ENCODE data around the gene BANF2. TPM values are rescaled to one million over a fixed set of nuclear protein-coding genes. Genes with fewer than 3 reads are reported as not detected.

The BANF2 gene
- total RNA-seq = not detected

- Mint-ChIP-seq H3K4me1 (no peaks in the 10 kb centered on the region), H3K4me3 (no peak within 1 kb of the TSS), H3K36me3 (ENCODE audit: low read depth) (no peaks in the 10 kb centered on the region), H3K27me3 (no peaks in the 10 kb centered on the region), H3K9me3 (peaks cover 2% of the 10 kb centered on the region), H3K27ac (no peak within 1 kb of the TSS)
- POLR2A ChIA-PET = no interaction called here
- CTCF ChIA-PET = interaction anchor here (0.7 to 4.5 kb wide), 3 partner anchors 18 to 349 kb away, joined by 3 to 20 read pairs (median 3); partner anchors contain the start of gene RRBP1
- no peak for DNase-seq
These were observed at the start of gene BANF2 for GRCh38 chr20:17699931-17700351. Gene BANF2, plus strand, starts transcription at chr20:17699966. Its CDS starts 25,060 bp downstream, at chr20:17725026.

DNA sequence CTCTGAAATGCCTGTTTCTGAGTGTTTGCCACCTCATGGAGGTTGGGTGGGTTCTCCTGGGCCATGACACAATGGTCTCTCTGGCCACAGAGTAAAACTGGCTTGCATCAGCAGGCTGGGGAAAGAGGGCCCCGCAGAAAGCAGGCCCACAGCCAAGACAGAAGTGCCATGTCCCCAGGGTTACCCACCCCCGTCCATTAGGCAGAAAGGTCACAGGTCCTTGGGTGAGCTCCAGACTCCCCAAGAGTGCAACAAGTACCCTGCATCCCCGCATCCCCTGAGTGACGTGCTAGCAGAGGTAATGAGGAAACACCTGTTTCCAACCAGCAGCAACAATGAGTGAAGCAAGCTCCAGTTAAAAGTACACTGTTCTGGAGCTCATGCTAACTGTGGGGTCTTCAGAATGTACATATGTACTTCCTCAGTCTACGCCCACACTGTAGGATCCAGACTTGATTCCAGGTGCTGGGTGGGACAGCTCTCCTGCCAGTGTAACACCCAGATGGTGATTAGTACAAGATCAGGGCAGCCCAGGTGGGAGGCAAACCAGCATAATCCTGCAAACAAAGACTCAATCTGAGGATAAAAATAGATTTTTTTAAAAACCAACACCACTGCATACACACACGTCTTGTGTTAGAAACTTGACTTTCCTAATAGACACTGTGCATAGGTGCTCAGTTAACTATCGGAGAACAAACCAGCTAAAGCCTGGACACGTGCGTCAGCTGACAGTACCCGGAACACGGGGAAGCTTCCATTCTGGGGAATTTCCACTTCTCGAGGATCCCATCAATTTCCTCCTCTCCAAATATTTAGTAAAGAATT, 49.3 kb upstream of the BANF2 start:
- DNase-seq = no peak
- H3K9me3 Mint-ChIP-seq = no peaks in the 10 kb centered on the region
- no peaks in the 10 kb centered on the region for H3K36me3 Mint-ChIP-seq (ENCODE audit: low read depth)
- H3K4me1 Mint-ChIP-seq = peaks cover 10% of the 10 kb centered on the region
- ChIA-PET CTCF (interaction anchor here (0.6 kb wide), 1 partner anchor 171 kb away, joined by 3 read pairs; no protein-coding TSS in a partner anchor), POLR2A (no interaction called here)
- no peak overlapping the region for H3K4me3 Mint-ChIP-seq
- H3K27ac Mint-ChIP-seq = no peak overlapping the region
- no peaks in the 10 kb centered on the region for H3K27me3 Mint-ChIP-seq

GRCh38 chr20:17651129-17651759, 48.5 kb upstream of the BANF2 start:
- Mint-ChIP-seq H3K27me3 (no peaks in the 10 kb centered on the region), H3K9me3 (no peaks in the 10 kb centered on the region), H3K4me1 (peaks cover 10% of the 10 kb centered on the region), H3K27ac (no peak overlapping the region), H3K36me3 (ENCODE audit: low read depth) (peaks cover 1% of the 10 kb centered on the region), H3K4me3 (no peak overlapping the region)
- CTCF ChIA-PET = no interaction called here
- no peak for DNase-seq
- POLR2A ChIA-PET = no interaction called here

GRCh38 chr20:17651760-17652388, 47.9 kb upstream of the BANF2 start:
- ChIA-PET POLR2A (no interaction called here), CTCF (no interaction called here)
- DNase-seq = no peak
- Mint-ChIP-seq H3K27ac (no peak overlapping the region), H3K36me3 (ENCODE audit: low read depth) (peaks cover 7% of the 10 kb centered on the region), H3K9me3 (no peaks in the 10 kb centered on the region), H3K4me3 (no peak overlapping the region), H3K27me3 (no peaks in the 10 kb centered on the region), H3K4me1 (peaks cover 10% of the 10 kb centered on the region)

DNA sequence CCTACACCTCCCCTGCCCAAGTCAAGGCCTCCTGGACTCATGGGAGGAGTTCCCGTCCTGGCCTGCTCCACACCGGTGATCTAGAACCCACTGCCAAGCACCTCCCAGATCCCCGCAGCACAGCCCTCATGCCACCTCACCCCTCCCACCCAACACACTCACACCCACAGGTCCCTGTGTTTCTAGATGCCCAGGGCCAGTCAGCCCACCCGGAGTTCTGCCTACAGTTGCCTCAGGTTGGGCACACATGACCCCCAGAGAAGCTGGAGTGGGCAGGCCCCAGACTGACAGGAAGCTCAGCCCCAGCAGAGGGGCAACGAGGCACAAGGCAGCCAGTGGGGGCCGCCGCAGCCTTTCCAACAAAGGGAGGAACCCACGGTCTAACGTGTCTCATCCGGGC, 47.4 kb upstream of the BANF2 start:
- H3K27ac Mint-ChIP-seq = no peak overlapping the region
- POLR2A ChIA-PET = no interaction called here
- no peaks in the 10 kb centered on the region for H3K9me3 Mint-ChIP-seq

DNA sequence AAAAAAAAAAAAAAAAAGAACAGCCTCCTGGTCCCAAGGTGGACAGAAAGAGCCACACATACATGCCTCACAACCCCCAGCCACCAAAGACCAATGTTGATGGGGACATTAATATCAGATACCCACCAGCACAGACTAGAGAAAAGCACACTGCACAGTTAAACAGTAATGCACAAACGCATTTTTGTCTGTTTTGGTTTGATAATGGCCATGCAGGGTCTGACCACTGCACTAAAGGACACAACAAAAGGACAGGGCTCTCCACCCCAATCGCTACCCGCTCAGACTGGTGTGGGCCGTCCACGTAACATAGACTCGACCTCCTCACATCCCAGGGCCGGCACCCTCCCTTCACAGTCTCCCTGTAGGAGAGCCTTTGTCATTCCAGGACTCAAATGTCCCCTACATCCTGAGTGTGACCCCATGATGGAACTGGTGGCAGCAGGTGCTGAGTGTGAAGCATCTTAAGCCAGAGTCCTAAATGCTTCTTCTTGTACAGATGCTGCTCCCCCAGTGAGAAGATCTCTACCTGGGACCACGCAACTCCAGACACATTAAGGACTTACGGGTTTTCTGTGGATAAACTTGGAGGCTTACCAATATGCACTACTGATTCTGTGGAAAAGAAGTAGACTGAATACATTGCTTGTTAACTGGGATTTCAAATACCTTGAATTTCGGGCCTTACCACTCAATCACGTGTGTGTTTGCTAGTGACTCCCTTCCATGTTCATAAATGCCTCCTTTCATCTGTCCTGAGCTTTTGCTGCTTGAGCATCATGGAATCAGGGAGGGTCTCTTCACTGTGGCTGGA, 45.7 kb upstream of the BANF2 start:
- no peak overlapping the region for H3K27ac Mint-ChIP-seq
- no peak overlapping the region for H3K4me3 Mint-ChIP-seq
- peaks cover 2% of the 10 kb centered on the region for H3K9me3 Mint-ChIP-seq
- ChIA-PET CTCF (no interaction called here), POLR2A (no interaction called here)
- H3K4me1 Mint-ChIP-seq = peaks cover 17% of the 10 kb centered on the region
- H3K36me3 Mint-ChIP-seq (ENCODE audit: low read depth) = peaks cover 23% of the 10 kb centered on the region
- H3K27me3 Mint-ChIP-seq = no peaks in the 10 kb centered on the region
- no peak for DNase-seq

More for the DNA sequence above, 47.4 kb upstream of the BANF2 start:
- CTCF ChIA-PET = no interaction called here
- Mint-ChIP-seq H3K36me3 (ENCODE audit: low read depth) (peaks cover 9% of the 10 kb centered on the region), H3K27me3 (no peaks in the 10 kb centered on the region), H3K4me1 (peaks cover 11% of the 10 kb centered on the region), H3K4me3 (no peak overlapping the region)
- no peak for DNase-seq

DNA sequence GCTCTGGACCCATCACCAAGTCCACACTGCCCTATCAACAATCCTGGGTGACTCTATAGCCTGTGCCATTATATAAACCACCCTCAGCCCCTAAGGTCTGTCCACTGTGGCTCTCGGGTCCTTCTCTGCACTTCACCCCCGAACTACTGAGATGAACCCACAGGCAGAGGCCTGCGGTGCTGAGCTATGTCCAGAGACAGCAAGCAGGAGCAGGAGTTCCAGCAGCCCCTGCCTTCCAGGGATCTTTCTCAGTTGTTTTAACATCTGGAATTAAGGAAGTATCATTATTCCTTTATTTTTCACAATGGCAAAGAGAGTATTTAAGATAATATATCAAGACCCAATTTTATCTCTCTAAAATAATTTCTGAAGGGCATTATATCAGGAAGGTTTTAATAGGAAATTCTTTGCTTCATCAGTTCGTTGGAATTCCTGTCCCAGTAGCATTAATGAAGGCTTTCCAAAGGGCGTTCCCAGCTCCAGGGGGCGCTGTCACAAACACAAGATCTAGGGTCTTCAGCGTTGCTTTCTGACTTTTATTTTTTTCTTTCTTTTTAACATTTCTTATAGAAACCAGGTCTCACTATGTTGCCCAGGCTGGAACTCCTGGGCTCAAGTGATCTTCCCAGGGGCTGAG, 45.0 kb upstream of the BANF2 start:
- H3K9me3 Mint-ChIP-seq = peaks cover 4% of the 10 kb centered on the region
- no peaks in the 10 kb centered on the region for H3K27me3 Mint-ChIP-seq
- ChIA-PET CTCF (interaction anchor here (1.6 kb wide), 1 partner anchor 9 kb away, joined by 4 read pairs; no protein-coding TSS in a partner anchor), POLR2A (no interaction called here)
- H3K4me1 Mint-ChIP-seq = peaks cover 11% of the 10 kb centered on the region
- no peak for DNase-seq
- H3K27ac Mint-ChIP-seq = no peak overlapping the region
- H3K36me3 Mint-ChIP-seq (ENCODE audit: low read depth) = peaks cover 26% of the 10 kb centered on the region
- no peak overlapping the region for H3K4me3 Mint-ChIP-seq

DNA sequence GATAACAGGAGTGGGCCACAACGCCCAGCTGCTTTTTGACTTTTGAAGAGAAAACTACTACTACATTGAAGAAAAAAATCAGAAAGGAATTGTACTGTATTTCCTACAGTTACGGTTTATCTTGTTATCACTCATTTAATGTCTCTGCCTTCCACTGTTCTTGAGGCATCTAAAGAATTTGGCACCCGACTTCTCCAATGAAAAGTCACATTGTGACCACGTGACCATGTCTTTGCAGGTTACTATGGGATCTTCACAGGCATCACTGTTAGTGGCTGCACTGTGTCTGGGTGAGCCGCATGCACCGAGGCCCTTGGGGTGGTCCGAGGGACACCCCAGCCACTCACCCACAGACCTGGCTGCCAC, 44.5 kb upstream of the BANF2 start:
- Mint-ChIP-seq H3K9me3 (peaks cover 9% of the 10 kb centered on the region), H3K27ac (no peak overlapping the region), H3K27me3 (no peaks in the 10 kb centered on the region), H3K4me1 (peaks cover 10% of the 10 kb centered on the region), H3K4me3 (no peak overlapping the region), H3K36me3 (ENCODE audit: low read depth) (peaks cover 31% of the 10 kb centered on the region)
- no peak for DNase-seq
- POLR2A ChIA-PET = no interaction called here
- CTCF ChIA-PET = interaction anchor here (1.6 kb wide), 1 partner anchor 9 kb away, joined by 4 read pairs; no protein-coding TSS in a partner anchor

DNA sequence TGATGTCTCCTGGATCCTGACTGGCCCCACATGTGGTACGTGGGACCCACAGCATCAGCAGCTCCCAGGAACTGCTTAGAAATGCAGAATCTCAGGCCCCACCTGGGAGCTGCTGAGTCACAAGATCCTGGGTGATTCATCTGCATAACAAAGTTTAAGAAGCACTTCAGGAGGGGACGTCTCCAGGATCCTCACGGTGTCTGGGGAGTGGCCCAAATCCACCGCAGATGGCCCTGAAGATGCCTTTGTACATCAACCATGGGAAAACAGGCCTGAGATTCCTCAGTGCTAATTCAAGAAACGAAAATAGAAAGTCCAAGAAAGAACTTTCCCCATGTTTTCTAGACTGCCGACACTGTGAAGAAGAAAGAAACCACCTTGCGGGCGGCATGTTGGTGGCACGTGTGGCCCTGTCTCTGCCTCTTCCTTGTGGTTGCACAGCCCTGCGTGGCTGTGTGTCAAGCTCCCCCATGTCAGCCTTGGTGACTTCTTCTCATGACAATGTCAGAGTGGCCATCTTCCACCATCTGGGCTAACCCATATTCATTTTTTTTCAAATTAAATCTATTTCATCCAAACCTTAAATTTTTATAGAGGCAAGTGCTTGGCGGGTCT, 43.8 kb upstream of the BANF2 start:
- Mint-ChIP-seq H3K4me3 (no peak overlapping the region), H3K27ac (no peak overlapping the region), H3K36me3 (ENCODE audit: low read depth) (peaks cover 38% of the 10 kb centered on the region), H3K4me1 (peaks cover 10% of the 10 kb centered on the region), H3K27me3 (no peaks in the 10 kb centered on the region), H3K9me3 (peaks cover 9% of the 10 kb centered on the region)
- ChIA-PET CTCF (interaction anchor here (0.7 to 2.2 kb wide), 3 partner anchors 10 to 84 kb away, joined by 3 to 5 read pairs (median 4); partner anchors contain the start of gene RRBP1), POLR2A (no interaction called here)
- no peak for DNase-seq

- Mint-ChIP-seq H3K27me3 (no peaks in the 10 kb centered on the region), H3K4me3 (no peak overlapping the region), H3K27ac (no peak overlapping the region), H3K36me3 (ENCODE audit: low read depth) (peaks cover 38% of the 10 kb centered on the region), H3K9me3 (peaks cover 9% of the 10 kb centered on the region), H3K4me1 (peaks cover 13% of the 10 kb centered on the region)
- ChIA-PET CTCF (interaction anchor here (0.5 to 2.2 kb wide), 2 partner anchors 25 to 308 kb away, joined by 4 to 5 read pairs; partner anchors contain the start of gene RRBP1), POLR2A (no interaction called here)
- no peak for DNase-seq
These were observed 42.5 kb upstream of the BANF2 start for GRCh38 chr20:17657079-17657825.

GRCh38 chr20:17657898-17658647, 41.7 kb upstream of the BANF2 start:
- Mint-ChIP-seq H3K27me3 (no peaks in the 10 kb centered on the region), H3K27ac (no peak overlapping the region), H3K9me3 (peaks cover 9% of the 10 kb centered on the region), H3K4me1 (peaks cover 19% of the 10 kb centered on the region), H3K4me3 (no peak overlapping the region), H3K36me3 (ENCODE audit: low read depth) (peaks cover 38% of the 10 kb centered on the region)
- ChIA-PET CTCF (interaction anchor here (0.5 to 2.2 kb wide), 2 partner anchors 24 to 307 kb away, joined by 4 to 5 read pairs; partner anchors contain the start of gene RRBP1), POLR2A (no interaction called here)
- DNase-seq = no peak

All from activated CD4-positive, alpha-beta T cell treated with anti-CD3 and anti-CD28 coated beads, Interleukin-2, amount 10 ng/mL, durations not matched to agents 7 days and 5 days (primary cell).